Measurements from ENCODE around the gene MAGIX.

GRCh38 chrX:49187028-49187394 lies 24.5 kb downstream of the MAGIX start:
- TF ChIP-seq YY1 (IDR thresholded peaks at IDR 0.05; ENCODE audit: insufficient read depth, insufficient read length) (no peak), ZNF274 (IDR thresholded peaks at IDR 0.05; ENCODE audit: low read depth, low read length) (no peak), SUZ12 (IDR thresholded peaks at IDR 0.05; ENCODE audit: extremely low read depth, insufficient read depth, insufficient read length) (no peak)
